Loucy (cell line): ENCODE measurements around the gene AFF3.

Experiments used
- EZH2phosphoT487 ChIP-seq: fragments of 200-600 bp; IDR thresholded peaks from 2 replicates; pipeline ENCODE4 v1.6.1; 2018; ENCODE audit warnings: antibody characterized with exemption, mild to moderate bottlenecking, moderate library complexity, borderline replicate concordance
- TF ChIP-seq, protein P1 (sequence below): fragments of 200-600 bp; sonication (generic); conservative IDR thresholded peaks from 2 replicates; pipeline ENCODE4 v1.5.1; 2014; ENCODE audit warnings: mild to moderate bottlenecking, antibody characterized with exemption, low read length

DNA sequence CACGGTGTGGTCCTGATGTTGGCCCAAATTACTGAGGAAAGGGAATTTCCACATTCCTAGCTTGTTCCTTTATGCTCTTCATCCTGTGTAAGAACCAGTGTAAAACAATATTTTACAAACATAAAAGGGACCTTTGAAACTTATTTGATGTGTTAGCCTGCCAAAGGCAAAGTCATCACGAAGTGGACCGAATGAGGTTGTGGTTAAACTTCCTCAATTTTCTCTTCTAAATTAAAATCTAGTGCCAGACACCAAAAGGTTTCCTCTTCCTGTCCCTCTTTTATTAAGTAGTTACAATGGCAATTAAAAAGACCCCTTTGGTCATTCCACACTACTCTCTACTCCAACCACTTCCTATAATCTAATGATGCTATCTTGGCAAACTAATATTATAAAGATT, 279.8 kb downstream of the AFF3 start:
- TF ChIP-seq, protein P1, sequence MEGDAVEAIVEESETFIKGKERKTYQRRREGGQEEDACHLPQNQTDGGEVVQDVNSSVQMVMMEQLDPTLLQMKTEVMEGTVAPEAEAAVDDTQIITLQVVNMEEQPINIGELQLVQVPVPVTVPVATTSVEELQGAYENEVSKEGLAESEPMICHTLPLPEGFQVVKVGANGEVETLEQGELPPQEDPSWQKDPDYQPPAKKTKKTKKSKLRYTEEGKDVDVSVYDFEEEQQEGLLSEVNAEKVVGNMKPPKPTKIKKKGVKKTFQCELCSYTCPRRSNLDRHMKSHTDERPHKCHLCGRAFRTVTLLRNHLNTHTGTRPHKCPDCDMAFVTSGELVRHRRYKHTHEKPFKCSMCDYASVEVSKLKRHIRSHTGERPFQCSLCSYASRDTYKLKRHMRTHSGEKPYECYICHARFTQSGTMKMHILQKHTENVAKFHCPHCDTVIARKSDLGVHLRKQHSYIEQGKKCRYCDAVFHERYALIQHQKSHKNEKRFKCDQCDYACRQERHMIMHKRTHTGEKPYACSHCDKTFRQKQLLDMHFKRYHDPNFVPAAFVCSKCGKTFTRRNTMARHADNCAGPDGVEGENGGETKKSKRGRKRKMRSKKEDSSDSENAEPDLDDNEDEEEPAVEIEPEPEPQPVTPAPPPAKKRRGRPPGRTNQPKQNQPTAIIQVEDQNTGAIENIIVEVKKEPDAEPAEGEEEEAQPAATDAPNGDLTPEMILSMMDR: no peak
- TF ChIP-seq EZH2phosphoT487: peak; percentile 66; the same call in 1 of the 2 replicates
